ENCODE results near the gene AKR1E2. TPM values are rescaled to one million over a fixed set of nuclear protein-coding genes. Genes with fewer than 3 reads are reported as not detected.
A peak's percentile ranks its signal among the peaks of the same experiment; 100 is the strongest.

The AKR1E2 gene
- total RNA-seq, 6 experiments from 2014 or later = 0.37 to 3.5 (median 1.6) TPM

- intact Hi-C loops (cut with DNase I) = no loop called here
- no peak for DNase-seq
- no peak for ATAC-seq
Measured at GRCh38 chr10:4816966-4817365, 9.0 kb upstream of the AKR1E2 start.

GRCh38 chr10:4819067-4819466, 6.9 kb upstream of the AKR1E2 start:
- no peak for TF ChIP-seq CTCF (IDR thresholded peaks at IDR 0.05)
- no peak for TF ChIP-seq POLR2A (IDR thresholded peaks at IDR 0.05)
- Histone ChIP-seq H3K4me1 (no peaks in the 10 kb centered on the region), H3K36me3 (no peaks in the 10 kb centered on the region), H3K27ac (no peak overlapping the region), H3K27me3 (no peaks in the 10 kb centered on the region), H3K4me3 (no peak overlapping the region), H3K9me3 (no peaks in the 10 kb centered on the region)
- DNase-seq (no peak), ATAC-seq (no peak)
- WGBS (ENCODE audit: insufficient coverage, low coverage, low lambda C conversion rate, missing lambda C conversion rate) = 67% methylated on average over 2 of the region's 2 CpGs
- intact Hi-C loops (cut with DNase I) = no loop called here

More at GRCh38 chr10:4816966-4817365, 9.0 kb upstream of the AKR1E2 start:
- 71% methylated on average over 3 of the region's 4 CpGs for WGBS (ENCODE audit: insufficient coverage, low coverage, low lambda C conversion rate, missing lambda C conversion rate)
- Histone ChIP-seq H3K27me3 (no peaks in the 10 kb centered on the region), H3K27ac (no peak overlapping the region), H3K36me3 (no peaks in the 10 kb centered on the region), H3K4me3 (no peak overlapping the region), H3K9me3 (no peaks in the 10 kb centered on the region), H3K4me1 (no peaks in the 10 kb centered on the region)
- no peak for TF ChIP-seq POLR2A (IDR thresholded peaks at IDR 0.05)
- TF ChIP-seq CTCF (IDR thresholded peaks at IDR 0.05) = no peak

- Histone ChIP-seq H3K4me1 (no peaks in the 10 kb centered on the region), H3K27me3 (no peaks in the 10 kb centered on the region), H3K4me3 (no peak overlapping the region), H3K9me3 (no peaks in the 10 kb centered on the region), H3K27ac (no peak overlapping the region), H3K36me3 (no peaks in the 10 kb centered on the region)
- TF ChIP-seq POLR2A (IDR thresholded peaks at IDR 0.05) (no peak), CTCF (IDR thresholded peaks at IDR 0.05) (no peak)
- intact Hi-C loops (cut with DNase I) = no loop called here
- WGBS (ENCODE audit: insufficient coverage, low coverage, low lambda C conversion rate, missing lambda C conversion rate) = 58% methylated on average over 7 of the region's 7 CpGs
- ATAC-seq = no peak
- DNase-seq = no peak
Measured at GRCh38 chr10:4819707-4820106, 6.3 kb upstream of the AKR1E2 start.

GRCh38 chr10:4820804-4821401, 5.1 kb upstream of the AKR1E2 start:
- DNase-seq = no peak
- ATAC-seq = peak in 3 of 4 donors; percentile 30 to 64 (median 55)
- no peak for TF ChIP-seq POLR2A (IDR thresholded peaks at IDR 0.05)
- no peak for TF ChIP-seq CTCF (IDR thresholded peaks at IDR 0.05)
- H3K4me1 ChIP-seq = no peaks in the 10 kb centered on the region
- intact Hi-C loops (cut with DNase I) = no loop called here
- no peaks in the 10 kb centered on the region for H3K36me3 ChIP-seq
- no peaks in the 10 kb centered on the region for H3K9me3 ChIP-seq
- WGBS (ENCODE audit: insufficient coverage, low coverage, low lambda C conversion rate, missing lambda C conversion rate) = 53% methylated on average over 8 of the region's 8 CpGs
- no peaks in the 10 kb centered on the region for H3K27me3 ChIP-seq
- H3K27ac ChIP-seq = no peak overlapping the region
- H3K4me3 ChIP-seq = no peak overlapping the region
